Panc1 (cell line): ENCODE data around the gene SMIM38. TPM values are rescaled to one million over a fixed set of nuclear protein-coding genes. Genes with fewer than 3 reads are reported as not detected.

Source experiments
- ATAC-seq: fragments of 200-7000 bp; cut with Tn5 transposase; 2 replicates; pipeline ENCODE4 v1.9.1; 2020; ENCODE audit warnings: mild to moderate bottlenecking, moderate library complexity
- BruUV-seq: library from RNA; stranded (reverse); fragments of 400-500 nt; replicated peaks from 2 replicates; lab custom pipeline; 2021; lab: Mats Ljungman, UMichigan
- CTCF ChIA-PET: fragments of 300-600 bp; sonication (Branson Sonifier 250); formaldehyde crosslinking; loops from one replicate; lab custom pipeline; 2022; ENCODE audit warnings: antibody characterized with exemption; lab: Charles Lee
- POLR2A ChIA-PET: fragments of 300-600 bp; sonication (Branson Sonifier 250); formaldehyde crosslinking; loops from one replicate; lab custom pipeline; 2022; ENCODE audit warnings: antibody characterized with exemption; lab: Charles Lee
- DNase-seq: peaks from one replicate; pipeline ENCODE4 v3.0.0-alpha.2; 2010; ENCODE audit warnings: low read depth, low spot score
- H3K27ac ChIP-seq: 2 replicates; pipeline ENCODE4 v1.5.1; 2011; ENCODE audit warnings: mild to moderate bottlenecking, low read length, inconsistent platforms
- H3K27me3 ChIP-seq: fragments of 200-500 bp; sonication (Bioruptor generic); 2 replicates; pipeline ENCODE4 v1.6.0; 2014; ENCODE audit warnings: low read length, inconsistent platforms; ENCODE audit not compliant: control insufficient read depth, insufficient read depth
- H3K36me3 ChIP-seq: fragments of 200-500 bp; sonication (Bioruptor generic); 2 replicates; pipeline ENCODE4 v1.5.1; 2014; ENCODE audit warnings: inconsistent platforms, mild to moderate bottlenecking, low read length, moderate library complexity; ENCODE audit not compliant: control insufficient read depth, insufficient read depth
- H3K4me1 ChIP-seq: 2 replicates; pipeline ENCODE4 v1.5.1; 2011; ENCODE audit warnings: inconsistent platforms, mild to moderate bottlenecking, low read length, moderate library complexity; ENCODE audit not compliant: control insufficient read depth, insufficient read depth
- H3K4me3 ChIP-seq, 2 experiments: 2 replicates each; pipeline ENCODE4 v1.5.1; 2011 to 2012; ENCODE audit warnings: low read depth in 2 of 2, low read length in 2 of 2, mild to moderate bottlenecking in 2 of 2, inconsistent platforms in 1 of 2, moderate library complexity in 1 of 2
- H3K9me3 ChIP-seq: fragments of 200-500 bp; sonication (Bioruptor generic); 2 replicates; pipeline ENCODE4 v1.5.1; 2014; ENCODE audit warnings: low read depth, mild to moderate bottlenecking, inconsistent platforms, low read length, moderate library complexity; ENCODE audit not compliant: control insufficient read depth, insufficient read depth
- CTCF ChIP-seq: fragments of 450-650 bp; IDR thresholded peaks from 2 replicates; pipeline ENCODE4 v1.5.1; 2017; ENCODE audit warnings: mild to moderate bottlenecking
- POLR2AphosphoS5 ChIP-seq: IDR thresholded peaks from 2 replicates; pipeline ENCODE4 v1.6.1; 2012; ENCODE audit warnings: mild to moderate bottlenecking, low read depth, low read length, moderate library complexity
- REST ChIP-seq, 2 experiments: IDR thresholded peaks; 2 replicates each; pipeline ENCODE4 v1.6.1; 2011 to 2012; ENCODE audit warnings: low read depth in 2 of 2, control low read depth in 1 of 2, low read length in 1 of 2, mild to moderate bottlenecking in 1 of 2, moderate library complexity in 1 of 2; ENCODE audit not compliant: insufficient read depth in 1 of 2
- SIN3A ChIP-seq: IDR thresholded peaks from 2 replicates; pipeline ENCODE4 v1.6.1; 2012; ENCODE audit warnings: low read depth, mild to moderate bottlenecking, low read length, moderate library complexity, borderline replicate concordance; ENCODE audit not compliant: insufficient read depth
- TCF7L2 ChIP-seq: IDR thresholded peaks from 2 replicates; pipeline ENCODE4 v1.6.1; 2011; ENCODE audit warnings: mild to moderate bottlenecking, low read depth, low read length, inconsistent platforms
- in situ Hi-C: cut with HindIII; loops from 2 replicates; pipeline ENCODE4 v1.10.0; 2016; ENCODE audit warnings: low sequenced_read_pairs, low pct_unique_long_range_greater_than_20kb
- intact Hi-C: fragments of 100-400 bp; cut with micrococcal nuclease; formaldehyde crosslinking; loops from one replicate; pipeline ENCODE4 v1.10.0; 2022; ENCODE audit not compliant: unreplicated experiment
- total RNA-seq: library from RNA; stranded (reverse); gene quantifications from one replicate; pipeline ENCODE4 v1.2.1, GENCODE V29; 2021; ENCODE audit not compliant: unreplicated experiment

SMIM38 gene
- total RNA-seq, 1 experiment from 2014 or later, result 0.46 TPM

DNA sequence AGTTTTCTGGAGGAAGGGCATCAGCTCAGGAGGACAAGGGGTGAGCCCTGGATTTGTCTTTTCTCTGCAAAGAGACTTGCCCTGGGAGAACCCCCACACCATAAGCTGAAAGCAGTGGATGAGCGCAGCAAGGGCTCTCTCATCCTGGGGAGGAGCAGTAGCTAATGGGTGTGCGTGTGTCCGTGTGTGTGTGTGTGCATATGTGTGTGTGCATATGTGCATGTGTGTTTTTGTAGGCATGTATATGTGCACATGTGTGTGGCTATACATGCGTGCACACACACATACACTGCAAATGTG, 45.3 kb downstream of the SMIM38 start:
- ChIA-PET POLR2A (no interaction called here), CTCF (no interaction called here)
- ATAC-seq (no peak), DNase-seq (no peak)
- no peak overlapping the region for H3K4me3 ChIP-seq
- intact Hi-C loops (no loop called here), in situ Hi-C loops (no loop called here)
- H3K9me3 ChIP-seq, result no peaks in the 10 kb centered on the region
- BruUV-seq, result no TSS peak
- H3K27ac ChIP-seq, result no peak overlapping the region
- H3K27me3 ChIP-seq, result no peaks in the 10 kb centered on the region
- TF ChIP-seq REST (IDR thresholded peaks at IDR 0.05; ENCODE audit: insufficient read depth in 1 of 2, low read depth in 2 of 2, low read length in 1 of 2) (no peak), TCF7L2 (no peak), CTCF (no peak), SIN3A (no peak), POLR2AphosphoS5 (no peak)
- H3K4me1 ChIP-seq, result no peaks in the 10 kb centered on the region
- H3K36me3 ChIP-seq, result no peaks in the 10 kb centered on the region

- CTCF ChIA-PET, result no interaction called here
- no peak for TF ChIP-seq SIN3A
- TF ChIP-seq REST (IDR thresholded peaks at IDR 0.05; ENCODE audit: insufficient read depth in 1 of 2, low read depth in 2 of 2, low read length in 1 of 2), result no peak
- no peak for TF ChIP-seq POLR2AphosphoS5
- no peak for TF ChIP-seq TCF7L2
- no peak for TF ChIP-seq CTCF
- Histone ChIP-seq H3K9me3 (no peaks in the 10 kb centered on the region), H3K27me3 (no peaks in the 10 kb centered on the region), H3K4me1 (no peaks in the 10 kb centered on the region), H3K36me3 (no peaks in the 10 kb centered on the region), H3K4me3 (no peak overlapping the region), H3K27ac (no peak overlapping the region)
- no TSS peak for BruUV-seq
- in situ Hi-C loops, result no loop called here
- intact Hi-C loops, result no loop called here
- POLR2A ChIA-PET, result no interaction called here
- ATAC-seq, result no peak
- DNase-seq, result no peak
Observed at GRCh38 chr11:69201764-69202370, 46.1 kb downstream of the SMIM38 start.
